Mucosa of stomach (tissue), 1 donor: Measurements from ENCODE around the gene NRL.
A peak's percentile ranks its signal among the peaks of the same experiment; 100 is the strongest.

Source experiments
- H3K27me3 ChIP-seq: one replicate; pipeline ENCODE4 v1.7.0; 2013; ENCODE audit warnings: mild to moderate bottlenecking, low read length; ENCODE audit not compliant: control insufficient read depth, insufficient read depth
- H3K36me3 ChIP-seq: one replicate; pipeline ENCODE4 v1.7.0; 2013; ENCODE audit warnings: low read length; ENCODE audit not compliant: control insufficient read depth, insufficient read depth
- H3K4me1 ChIP-seq: one replicate; pipeline ENCODE4 v1.7.0; 2013; ENCODE audit warnings: mild to moderate bottlenecking, low read length; ENCODE audit not compliant: control insufficient read depth, insufficient read depth
- H3K4me3 ChIP-seq: one replicate; pipeline ENCODE4 v1.7.0; 2013; ENCODE audit warnings: low read length
- H3K9ac ChIP-seq: one replicate; pipeline ENCODE4 v1.7.0; 2013; ENCODE audit warnings: mild to moderate bottlenecking, low read length, moderate library complexity
- H3K9me3 ChIP-seq: one replicate; pipeline ENCODE4 v1.7.0; 2013; ENCODE audit warnings: mild to moderate bottlenecking, low read length, moderate library complexity; ENCODE audit not compliant: control insufficient read depth
- donor health status: Pancreatic carcinoma.

The NRL gene

DNA sequence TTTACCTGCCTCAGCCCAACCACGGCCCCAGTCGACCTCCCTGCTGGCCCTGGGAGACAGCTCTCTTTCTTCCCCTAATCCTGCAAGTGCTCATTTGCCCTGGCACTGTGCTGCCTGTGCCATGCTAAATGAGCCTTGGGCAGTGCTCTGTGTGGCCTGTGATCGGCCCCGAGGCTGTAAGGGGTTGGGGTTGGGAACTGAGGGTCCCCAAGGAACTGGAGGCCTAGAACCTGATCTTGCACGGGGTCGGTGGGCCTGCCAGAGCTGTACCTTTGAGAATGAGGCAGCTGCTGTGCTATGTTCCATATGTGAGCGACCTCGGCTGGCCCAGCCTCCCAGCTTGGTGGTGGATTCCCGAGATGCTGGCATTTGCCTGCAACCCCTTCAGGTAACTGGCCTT, 35.3 kb upstream of the NRL start:
- H3K9me3 ChIP-seq = no peaks in the 10 kb centered on the region
- H3K4me3 ChIP-seq = no peak overlapping the region
- peaks cover 14% of the 10 kb centered on the region for H3K36me3 ChIP-seq
- H3K9ac ChIP-seq = no peak overlapping the region
- H3K4me1 ChIP-seq = peaks cover 17% of the 10 kb centered on the region
- no peaks in the 10 kb centered on the region for H3K27me3 ChIP-seq

DNA sequence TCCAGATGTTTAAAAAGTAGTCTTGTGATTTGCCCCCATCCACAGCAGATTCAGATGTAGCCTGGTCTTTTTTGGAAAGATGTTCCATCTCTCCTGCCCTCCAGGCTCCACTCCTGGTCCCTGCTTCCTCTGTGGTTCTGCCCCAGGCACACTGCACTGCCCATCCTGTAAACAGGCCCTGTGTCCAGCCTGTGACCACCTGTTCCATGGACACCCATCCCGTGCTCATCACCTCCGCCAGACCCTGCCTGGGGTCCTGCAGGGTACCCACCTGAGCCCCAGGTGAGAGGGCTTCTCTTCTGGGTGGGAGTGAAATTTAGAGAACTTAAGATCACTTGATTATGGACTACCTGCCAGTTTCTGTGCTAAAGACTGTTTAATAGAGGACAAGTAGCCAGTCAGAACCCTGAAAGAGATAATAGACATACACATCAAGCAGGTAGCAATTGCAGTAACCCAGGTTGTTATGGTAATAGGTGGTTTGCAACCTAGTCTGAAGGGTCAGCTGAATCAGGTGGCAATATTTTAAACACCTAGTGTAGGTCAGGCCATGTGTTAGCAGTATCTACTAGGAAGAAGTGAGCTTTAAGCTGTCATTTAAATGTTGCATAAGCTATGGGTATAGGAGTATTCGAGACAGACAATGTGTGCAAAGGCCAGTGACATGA, 34.7 kb upstream of the NRL start:
- H3K9ac ChIP-seq = no peak overlapping the region
- peaks cover 18% of the 10 kb centered on the region for H3K4me1 ChIP-seq
- peaks cover 11% of the 10 kb centered on the region for H3K36me3 ChIP-seq
- no peaks in the 10 kb centered on the region for H3K9me3 ChIP-seq
- no peak overlapping the region for H3K4me3 ChIP-seq
- no peaks in the 10 kb centered on the region for H3K27me3 ChIP-seq

DNA sequence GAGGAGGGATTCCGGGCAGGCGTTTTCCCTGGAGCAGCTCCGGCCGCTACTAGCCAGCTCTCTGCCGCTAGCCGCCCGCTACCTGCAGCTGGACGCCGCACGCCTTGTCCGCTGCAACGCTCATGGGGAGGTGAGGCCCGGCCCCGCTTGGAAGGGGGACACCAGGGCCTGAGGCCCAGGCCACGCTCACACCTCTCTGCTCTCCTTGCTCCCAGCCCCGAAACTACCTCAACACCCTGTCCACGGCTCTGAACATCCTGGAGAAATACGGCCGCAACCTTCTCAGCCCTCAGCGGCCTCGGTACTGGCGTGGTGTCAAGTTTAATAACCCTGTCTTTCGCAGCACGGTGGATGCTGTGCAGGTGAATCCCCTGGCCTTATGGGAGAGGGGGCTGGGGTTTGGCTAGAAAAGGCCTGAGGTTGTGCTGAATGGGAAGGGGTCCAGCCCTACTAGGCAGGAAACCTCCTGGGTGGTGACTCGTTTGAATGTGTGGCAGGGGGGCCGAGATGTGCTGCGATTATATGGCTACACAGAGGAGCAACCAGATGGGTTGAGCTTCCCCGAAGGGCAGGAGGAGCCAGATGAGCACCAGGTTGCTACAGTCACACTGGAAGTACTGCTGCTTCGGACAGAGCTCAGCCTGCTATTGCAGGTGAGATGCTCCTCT, 33.1 kb upstream of the NRL start:
- peak overlapping the region; percentile 72 for H3K4me3 ChIP-seq
- H3K27me3 ChIP-seq = no peaks in the 10 kb centered on the region
- peaks cover 18% of the 10 kb centered on the region for H3K4me1 ChIP-seq
- no peaks in the 10 kb centered on the region for H3K9me3 ChIP-seq
- H3K9ac ChIP-seq = peak overlapping the region; percentile 74
- H3K36me3 ChIP-seq = peaks cover 20% of the 10 kb centered on the region

DNA sequence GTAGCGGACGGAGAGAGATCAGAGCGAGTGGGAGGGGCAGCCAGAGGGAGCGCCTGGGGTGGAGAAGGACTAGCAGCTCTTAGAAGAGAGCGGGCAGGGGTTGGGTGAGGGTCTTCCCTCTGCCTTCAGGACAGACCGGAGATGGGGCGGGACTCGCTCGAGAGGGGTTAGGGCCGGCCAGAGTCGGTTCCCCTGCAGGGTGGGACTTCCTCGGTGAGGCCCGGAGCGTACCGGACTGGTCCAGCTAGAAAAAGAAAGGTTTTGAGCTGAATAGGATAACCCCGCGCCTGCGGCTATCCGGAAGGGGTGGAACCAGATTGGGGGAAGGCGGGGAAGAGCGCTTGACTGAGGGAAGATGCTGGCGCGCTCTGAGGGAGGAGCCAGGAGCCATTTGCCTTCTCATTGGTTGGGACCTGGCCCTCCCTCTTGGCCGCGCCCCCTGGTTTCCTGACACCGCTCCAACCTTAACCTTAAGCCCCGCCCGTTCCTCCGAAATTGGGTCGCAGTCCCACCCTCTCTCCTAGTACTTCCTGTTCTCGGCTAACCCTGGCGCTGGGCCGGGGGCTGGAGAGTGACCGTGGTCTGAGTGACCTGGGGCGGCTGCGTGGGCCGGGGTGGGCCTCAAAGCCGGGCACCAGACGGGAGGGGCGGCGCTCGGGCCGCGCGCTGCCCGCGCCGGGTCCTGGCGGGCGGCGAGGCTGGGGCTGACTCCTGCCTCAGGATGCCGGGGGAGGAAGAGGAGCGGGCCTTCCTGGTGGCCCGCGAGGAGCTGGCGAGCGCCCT, 32.4 kb upstream of the NRL start, which contains the start of gene RNF31:
Gene RNF31, plus strand, starts transcription at position 521 of the 783 bp plus-strand sequence. Its CDS starts 201 bp downstream, at position 722.
- Histone ChIP-seq H3K9me3 (no peaks in the 10 kb centered on the region), H3K4me3 (peak within 1 kb of the TSS; percentile 76), H3K27me3 (no peaks in the 10 kb centered on the region), H3K9ac (peak within 1 kb of the TSS; percentile 74), H3K4me1 (peaks cover 19% of the 10 kb centered on the region), H3K36me3 (peaks cover 20% of the 10 kb centered on the region)

DNA sequence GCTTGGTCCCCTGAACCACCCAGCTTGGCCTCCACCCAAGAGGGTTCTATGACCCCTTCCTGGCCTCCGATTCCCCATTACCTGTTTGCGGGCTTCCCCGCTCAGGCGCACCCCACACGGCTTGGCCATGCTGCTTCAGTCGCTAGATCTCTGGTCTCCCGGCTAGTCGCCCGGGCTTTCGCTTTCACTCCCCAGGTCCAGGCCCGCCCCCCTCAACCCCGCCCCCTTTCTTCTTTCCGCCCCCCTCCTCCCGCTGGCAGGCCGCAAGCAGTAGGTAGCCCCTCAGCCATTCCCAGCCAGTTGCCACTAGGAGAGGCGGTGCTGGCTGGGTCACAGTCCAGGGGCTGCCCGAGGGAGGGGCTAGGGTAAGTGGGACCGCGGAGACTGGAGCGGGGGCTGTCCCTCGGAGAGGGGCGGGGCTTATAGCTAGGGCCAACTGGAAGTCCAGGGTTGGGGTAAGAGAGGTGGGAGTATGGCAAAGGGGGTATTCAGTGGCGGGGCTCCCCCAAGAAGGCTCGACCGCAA, 31.8 kb upstream of the NRL start, which contains the start of gene PSME2:
Gene PSME2, minus strand, starts transcription at position 158 of the 525 bp plus-strand sequence. Its CDS starts 29 bp downstream, at position 129.
- H3K36me3 ChIP-seq = peaks cover 15% of the 10 kb centered on the region
- H3K4me1 ChIP-seq = peaks cover 24% of the 10 kb centered on the region

DNA sequence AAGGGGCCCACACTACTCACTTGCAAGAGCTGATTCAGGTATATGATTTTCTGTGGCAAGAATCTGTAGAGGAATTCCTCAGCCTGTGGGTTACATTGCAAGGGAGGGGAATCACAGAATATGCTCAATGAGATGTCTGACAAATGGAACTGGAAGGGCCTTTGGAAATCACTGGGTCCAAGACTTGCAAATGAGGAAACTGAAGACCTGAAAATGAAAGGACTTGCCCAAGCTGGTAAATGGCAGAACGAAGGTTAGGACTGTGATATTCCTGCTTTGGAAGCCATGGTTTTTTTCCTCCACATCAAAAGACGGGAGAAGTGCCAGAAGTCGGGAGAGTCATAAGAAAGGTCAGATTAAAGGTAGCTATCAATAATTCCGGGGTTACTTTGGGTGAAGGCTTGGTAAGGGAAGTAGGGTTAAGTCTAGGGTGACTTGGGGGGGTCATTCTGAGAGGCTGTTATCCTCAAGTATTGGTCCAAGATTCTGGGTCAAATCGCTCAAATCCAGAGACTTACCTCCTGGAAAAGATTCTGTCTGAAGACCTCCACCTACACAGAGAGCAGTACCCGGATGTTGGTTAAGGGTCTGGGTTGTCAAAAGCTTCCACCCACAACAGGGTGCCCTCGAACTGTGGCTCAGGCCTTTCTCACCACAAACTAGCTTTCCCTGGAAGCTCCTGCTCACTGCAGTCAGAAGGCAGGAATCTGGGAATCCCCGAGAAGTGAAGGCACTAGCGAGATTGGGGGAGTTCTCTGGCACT, 31.1 kb upstream of the NRL start:
- Histone ChIP-seq H3K9ac (peak overlapping the region; percentile 74), H3K36me3 (peaks cover 10% of the 10 kb centered on the region), H3K9me3 (no peaks in the 10 kb centered on the region), H3K27me3 (no peaks in the 10 kb centered on the region), H3K4me3 (peak overlapping the region; percentile 76), H3K4me1 (peaks cover 24% of the 10 kb centered on the region)

More for the DNA sequence above, 31.8 kb upstream of the NRL start, which contains the start of gene PSME2:
- Histone ChIP-seq H3K4me3 (peak within 1 kb of the TSS; percentile 76), H3K9ac (peak within 1 kb of the TSS; percentile 74), H3K9me3 (no peaks in the 10 kb centered on the region), H3K27me3 (no peaks in the 10 kb centered on the region)

DNA sequence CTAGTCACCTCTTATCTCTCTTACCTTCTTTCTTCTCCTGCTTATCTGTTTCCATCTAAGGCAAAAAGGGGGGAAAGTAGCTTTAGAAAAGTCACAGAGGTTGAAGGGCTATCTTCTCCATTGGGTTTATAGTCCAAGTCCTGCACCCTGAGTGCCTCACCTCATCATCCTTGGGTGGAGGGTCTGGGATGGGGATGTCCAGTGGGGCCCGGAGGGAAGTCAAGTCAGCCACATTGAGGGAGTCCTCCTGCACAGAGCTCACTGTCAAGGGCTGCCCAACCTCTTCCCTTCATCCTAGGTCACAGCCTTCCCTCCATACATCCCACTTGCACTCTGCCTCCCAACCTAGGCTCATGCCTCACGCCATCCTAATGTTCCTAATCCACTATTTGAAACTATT, 30.5 kb upstream of the NRL start:
- H3K36me3 ChIP-seq = peaks cover 9% of the 10 kb centered on the region
- no peaks in the 10 kb centered on the region for H3K9me3 ChIP-seq
- H3K27me3 ChIP-seq = no peaks in the 10 kb centered on the region
- H3K9ac ChIP-seq = peak overlapping the region; percentile 74
- peaks cover 24% of the 10 kb centered on the region for H3K4me1 ChIP-seq
- peak overlapping the region; percentile 76 for H3K4me3 ChIP-seq

DNA sequence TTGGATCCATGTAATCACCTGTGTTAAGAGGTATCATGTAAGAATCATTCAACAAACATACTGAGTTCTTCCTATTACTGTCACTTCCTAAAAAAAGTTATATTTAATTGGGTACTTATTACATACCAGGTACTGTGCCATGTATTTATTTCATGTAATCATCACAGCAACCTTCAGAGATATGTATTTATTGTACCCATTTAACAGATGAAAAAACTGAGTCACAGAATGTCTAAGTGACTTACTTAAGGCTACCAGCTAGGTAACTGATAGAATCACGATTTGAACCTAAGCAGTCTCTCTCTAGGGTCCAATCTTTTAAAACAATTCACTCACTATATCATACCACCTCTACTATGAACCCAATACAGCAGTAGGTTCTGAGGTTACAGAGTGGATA, 29.7 kb upstream of the NRL start:
- H3K4me1 ChIP-seq = peaks cover 27% of the 10 kb centered on the region
- H3K27me3 ChIP-seq = no peaks in the 10 kb centered on the region
- H3K9me3 ChIP-seq = no peaks in the 10 kb centered on the region
- no peak overlapping the region for H3K4me3 ChIP-seq
- peaks cover 9% of the 10 kb centered on the region for H3K36me3 ChIP-seq
- H3K9ac ChIP-seq = no peak overlapping the region

DNA sequence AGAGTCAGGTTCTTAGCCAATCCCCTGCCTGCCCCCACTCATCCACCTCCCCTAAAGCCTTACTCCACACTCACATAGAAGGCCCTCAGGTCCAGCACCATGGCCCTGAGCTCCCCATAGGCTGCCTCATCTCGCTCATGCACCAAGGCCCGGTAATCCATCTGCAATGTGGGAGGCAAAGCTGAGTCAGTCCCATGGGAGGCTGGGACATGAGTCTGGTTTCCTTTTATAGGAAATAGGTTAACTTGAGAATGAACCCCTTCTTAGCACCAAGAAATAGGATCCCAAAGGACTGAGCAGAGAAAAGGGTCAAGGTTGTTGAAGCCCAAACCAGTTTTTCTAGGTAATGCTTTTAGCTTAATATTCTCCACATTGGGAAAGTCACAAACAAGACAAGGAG, 28.8 kb upstream of the NRL start:
- Histone ChIP-seq H3K4me3 (no peak overlapping the region), H3K4me1 (peaks cover 28% of the 10 kb centered on the region), H3K9ac (no peak overlapping the region), H3K36me3 (peaks cover 9% of the 10 kb centered on the region), H3K27me3 (no peaks in the 10 kb centered on the region), H3K9me3 (no peaks in the 10 kb centered on the region)

DNA sequence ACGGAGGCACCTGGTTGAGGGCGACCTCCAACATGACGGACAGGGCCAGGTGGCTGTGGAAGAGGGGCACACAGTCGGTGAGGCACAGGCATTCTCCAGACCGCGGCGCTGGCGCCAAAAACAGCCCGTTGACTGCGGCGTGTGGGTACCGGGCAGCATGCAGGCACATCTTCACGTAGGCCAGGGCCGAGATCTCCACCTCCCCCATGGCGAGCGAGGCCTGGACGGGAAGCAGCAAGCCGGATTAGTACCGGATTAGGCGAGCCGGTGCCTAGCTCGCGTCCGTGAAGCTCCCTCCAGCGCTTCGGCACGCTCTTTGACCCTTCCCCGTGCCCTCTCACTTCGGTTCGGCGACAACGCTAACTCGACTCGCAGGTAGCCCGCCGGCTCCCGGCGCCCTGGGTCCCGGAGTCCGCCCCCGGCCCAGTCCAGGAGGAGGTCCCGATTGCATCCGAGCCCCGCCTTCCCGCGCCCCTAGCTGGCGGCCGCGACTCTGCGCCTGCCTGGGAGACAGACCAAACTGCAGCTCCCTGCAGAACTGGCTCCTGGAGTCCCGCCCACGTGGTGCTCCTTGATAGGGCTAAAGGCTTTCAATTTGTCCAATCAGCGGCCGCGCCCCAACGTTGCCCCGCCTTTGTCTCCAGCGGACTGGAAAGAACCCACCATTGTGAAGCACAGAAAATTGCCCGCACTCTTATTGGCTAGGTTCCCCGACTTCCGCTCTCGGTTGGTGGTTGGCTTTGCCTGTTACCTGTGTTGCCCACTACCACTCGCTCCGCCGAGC, 26.5 kb upstream of the NRL start, which contains the start of gene EMC9:
Gene EMC9, minus strand, starts transcription at position 495 of the 784 bp plus-strand sequence. Its CDS starts 287 bp downstream, at position 208.
- Histone ChIP-seq H3K4me3 (peak within 1 kb of the TSS; percentile 79), H3K4me1 (peaks cover 38% of the 10 kb centered on the region), H3K27me3 (no peaks in the 10 kb centered on the region), H3K9me3 (no peaks in the 10 kb centered on the region), H3K36me3 (peaks cover 9% of the 10 kb centered on the region), H3K9ac (peak within 1 kb of the TSS; percentile 74)
